CD14-positive monocyte (primary cell): ENCODE data around the gene AKR1D1. TPM values are rescaled to one million over a fixed set of nuclear protein-coding genes. Genes with fewer than 3 reads are reported as not detected.

Source experiments
- DNase-seq, 3 donors: peaks; one replicate each; pipeline ENCODE4 v3.0.0-alpha.2; 2011 to 2022
- H2AFZ ChIP-seq: 2 replicates; pipeline ENCODE4 v1.6.0; 2012; ENCODE audit warnings: mild to moderate bottlenecking, low read depth, low read length, inconsistent platforms; ENCODE audit not compliant: insufficient read depth, poor library complexity, severe bottlenecking
- H3K27ac ChIP-seq, 2 donors: 1 replicate in 1 of 2; 2 replicates in 1 of 2; pipeline ENCODE4 v1.5.1; 2012 to 2013; ENCODE audit warnings: low read length in 2 of 2, control low read depth in 1 of 2, inconsistent platforms in 1 of 2, low read depth in 1 of 2, mild to moderate bottlenecking in 1 of 2
- H3K27me3 ChIP-seq, 2 donors: one replicate each; pipeline versions ENCODE4 v1.6.0 to v1.6.1; 2011 to 2013; ENCODE audit warnings: low read length in 2 of 2; ENCODE audit not compliant: control insufficient read depth in 2 of 2, insufficient read depth in 2 of 2
- H3K36me3 ChIP-seq, 2 donors: replicated peaks in 1 of 2; 1 replicate in 1 of 2; 2 replicates in 1 of 2; pipeline versions ENCODE4 v1.5.1 to v1.6.1; 2012 to 2013; ENCODE audit warnings: low read length in 2 of 2, control low read depth in 1 of 2, inconsistent platforms in 1 of 2, mild to moderate bottlenecking in 1 of 2; ENCODE audit not compliant: insufficient read depth in 2 of 2, control insufficient read depth in 1 of 2
- H3K4me1 ChIP-seq, 2 donors: 1 replicate in 1 of 2; 2 replicates in 1 of 2; pipeline versions ENCODE4 v1.5.1 to v1.6.1; 2012 to 2013; ENCODE audit warnings: low read length in 2 of 2, control low read depth in 1 of 2, inconsistent platforms in 1 of 2, mild to moderate bottlenecking in 1 of 2, moderate library complexity in 1 of 2; ENCODE audit not compliant: insufficient read depth in 2 of 2, control insufficient read depth in 1 of 2
- H3K4me2 ChIP-seq: replicated peaks from 2 replicates; pipeline ENCODE3; 2012; ENCODE audit warnings: low read length, moderate library complexity, mild to moderate bottlenecking; ENCODE audit not compliant: poor library complexity, severe bottlenecking; ENCODE audit errors: extremely low read depth
- H3K4me3 ChIP-seq, 3 experiments: fragments of 200-600 bp in 1 of 3; sonication (generic) in 1 of 3; replicated peaks in 1 of 3; 1 replicate in 2 of 3; 2 replicates in 1 of 3; pipeline ENCODE4 v1.5.1; 2011 to 2013; ENCODE audit warnings: low read length in 3 of 3, mild to moderate bottlenecking in 3 of 3, control low read depth in 2 of 3, low read depth in 2 of 3, inconsistent platforms in 1 of 3, moderate library complexity in 1 of 3
- H3K79me2 ChIP-seq: 2 replicates; pipeline ENCODE4 v1.6.0; 2012; ENCODE audit warnings: mild to moderate bottlenecking, control low read depth, inconsistent platforms, low read length, moderate library complexity; ENCODE audit not compliant: insufficient read depth
- H3K9ac ChIP-seq: 2 replicates; pipeline ENCODE4 v1.6.0; 2017; ENCODE audit warnings: low read length, mild to moderate bottlenecking; ENCODE audit not compliant: insufficient read depth, poor library complexity, severe bottlenecking
- H3K9me3 ChIP-seq, 2 donors: replicated peaks in 1 of 2; 1 replicate in 1 of 2; 2 replicates in 1 of 2; pipeline versions ENCODE4 v1.5.1 to v1.6.1; 2012 to 2013; ENCODE audit warnings: low read length in 2 of 2, control low read depth in 1 of 2; ENCODE audit not compliant: control insufficient read depth in 1 of 2, insufficient read depth in 1 of 2
- H4K20me1 ChIP-seq: 2 replicates; pipeline ENCODE4 v1.6.0; 2012; ENCODE audit warnings: mild to moderate bottlenecking, low read length, control low read depth, moderate library complexity; ENCODE audit not compliant: insufficient read depth
- H3K27ac Mint-ChIP-seq, 7 donors: one replicate each; pipeline ENCODE4 v1.8.0; 2020; ENCODE audit warnings: mild to moderate bottlenecking in 7 of 7, mixed read lengths in 7 of 7, moderate library complexity in 6 of 7, inconsistent platforms in 2 of 7
- H3K27me3 Mint-ChIP-seq, 3 donors: one replicate each; pipeline ENCODE4 v1.8.0; 2021 to 2022; ENCODE audit warnings: low read depth in 3 of 3, mild to moderate bottlenecking in 3 of 3, mixed read lengths in 3 of 3, moderate library complexity in 3 of 3, inconsistent platforms in 1 of 3
- H3K36me3 Mint-ChIP-seq, 2 donors: one replicate each; pipeline ENCODE4 v1.8.0; 2020; ENCODE audit warnings: mixed read lengths in 2 of 2, inconsistent platforms in 1 of 2, mild to moderate bottlenecking in 1 of 2
- H3K4me1 Mint-ChIP-seq: one replicate; pipeline ENCODE4 v1.8.0; 2020; ENCODE audit warnings: mild to moderate bottlenecking, mixed read lengths
- H3K4me3 Mint-ChIP-seq, 2 donors: one replicate each; pipeline ENCODE4 v1.8.0; 2020; ENCODE audit warnings: mild to moderate bottlenecking in 2 of 2, mixed read lengths in 2 of 2, moderate library complexity in 1 of 2
- H3K9me3 Mint-ChIP-seq, 7 donors: one replicate each; pipeline ENCODE4 v1.8.0; 2020 to 2022; ENCODE audit warnings: mixed read lengths in 7 of 7, mild to moderate bottlenecking in 6 of 7, moderate library complexity in 6 of 7, inconsistent platforms in 2 of 7
- CTCF ChIP-seq: fragments of 200-600 bp; IDR thresholded peaks from one replicate; pipeline ENCODE4 v1.8.0; 2022; ENCODE audit warnings: antibody characterized with exemption, mild to moderate bottlenecking
- WGBS: methylation state at CpG from one replicate; pipeline ENCODE4 v1.1.5; 2013; ENCODE audit warnings: missing lambda C conversion rate; ENCODE audit not compliant: insufficient coverage; 5-methylcytosine and 5-hydroxymethylcytosine counted together
- intact Hi-C, 2 donors: fragments of 100-400 bp; cut with micrococcal nuclease; formaldehyde crosslinking; loops; one replicate each; pipeline versions ENCODE4 v1.15.0 to v1.15.1; 2023
- polyA plus RNA-seq, 3 donors: library from polyadenylated mRNA; depleted of rRNA in 1 of 3; unstranded in 2 of 3; stranded (reverse) in 1 of 3; fragments of 300-500 nt in 2 of 3; fragments of >200 nt in 1 of 3; fragmentation: Illumina TruSeq in 2 of 3; gene quantifications; 1 replicate in 2 of 3; 2 replicates in 1 of 3; pipeline ENCODE4 v1.2.3, GENCODE V29; 2012 to 2021

AKR1D1 gene
- polyA plus RNA-seq, 3 donors = not detected

DNA sequence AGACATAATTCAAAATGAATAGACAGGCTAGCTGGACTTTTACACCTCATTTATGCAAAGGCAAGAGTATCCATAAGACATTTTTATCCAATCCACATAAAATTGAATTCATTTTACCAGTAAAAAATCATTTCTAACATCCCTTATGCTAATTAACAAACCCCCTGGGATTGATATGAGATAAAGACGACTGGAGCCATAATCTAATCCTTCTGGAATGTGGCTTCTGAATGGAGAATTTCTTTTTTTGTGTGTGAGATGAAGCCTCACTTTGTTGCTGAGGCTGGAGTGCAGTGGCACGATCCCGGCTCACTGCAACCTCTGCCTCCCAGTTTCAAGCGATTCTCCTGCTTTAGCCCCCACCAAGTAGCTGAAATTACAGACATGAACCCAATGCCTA is 90.4 kb downstream of the AKR1D1 start:
- H3K4me2 ChIP-seq = no peak overlapping the region
- Mint-ChIP-seq H3K4me1 (peaks cover 7% of the 10 kb centered on the region), H3K27ac (no peak overlapping the region), H3K27me3 (peaks cover 0 to 1% (median 0%) of the 10 kb centered on the region in 3 donors), H3K36me3 (peaks cover 0 to 6% of the 10 kb centered on the region in 2 donors), H3K9me3 (peaks cover 11 to 37% (median 26%) of the 10 kb centered on the region in 7 donors), H3K4me3 (no peak overlapping the region)
- no peaks in the 10 kb centered on the region for H3K79me2 ChIP-seq
- H3K27ac ChIP-seq = no peak overlapping the region
- peaks cover 0 to 9% of the 10 kb centered on the region in 2 donors for H3K36me3 ChIP-seq
- TF ChIP-seq CTCF = no peak
- WGBS = no CpG with 5 or more reads among the region's 4 CpGs
- no peak overlapping the region for H3K4me3 ChIP-seq
- no peaks in the 10 kb centered on the region for H4K20me1 ChIP-seq
- peaks cover 20 to 22% of the 10 kb centered on the region in 2 donors for H3K9me3 ChIP-seq
- no peaks in the 10 kb centered on the region for H3K27me3 ChIP-seq
- H2AFZ ChIP-seq = no peak overlapping the region
- no peak overlapping the region for H3K9ac ChIP-seq
- DNase-seq = no peak
- H3K4me1 ChIP-seq = peaks cover 0 to 8% of the 10 kb centered on the region in 2 donors
- intact Hi-C loops = no loop called here

GRCh38 chr7:138167222-138167621 is 91.0 kb downstream of the AKR1D1 start:
- no peak overlapping the region for H3K27ac Mint-ChIP-seq
- no peaks in the 10 kb centered on the region for H3K27me3 ChIP-seq
- H3K9me3 ChIP-seq = peaks cover 20 to 22% of the 10 kb centered on the region in 2 donors
- H3K4me2 ChIP-seq = no peak overlapping the region
- H3K27ac ChIP-seq = no peak overlapping the region
- peaks cover 13 to 37% (median 27%) of the 10 kb centered on the region in 7 donors for H3K9me3 Mint-ChIP-seq
- H3K36me3 ChIP-seq = peaks cover 0 to 9% of the 10 kb centered on the region in 2 donors
- H3K9ac ChIP-seq = no peak overlapping the region
- no peak overlapping the region for H2AFZ ChIP-seq
- intact Hi-C loops = no loop called here
- TF ChIP-seq CTCF = no peak
- H4K20me1 ChIP-seq = no peaks in the 10 kb centered on the region
- H3K4me1 Mint-ChIP-seq = peaks cover 7% of the 10 kb centered on the region
- no peaks in the 10 kb centered on the region for H3K79me2 ChIP-seq
- WGBS = no CpG with 5 or more reads among the region's 3 CpGs
- H3K27me3 Mint-ChIP-seq = peaks cover 0 to 1% (median 0%) of the 10 kb centered on the region in 3 donors
- no peak for DNase-seq
- H3K36me3 Mint-ChIP-seq = peaks cover 0 to 6% of the 10 kb centered on the region in 2 donors
- H3K4me3 Mint-ChIP-seq = no peak overlapping the region
- no peak overlapping the region for H3K4me3 ChIP-seq
- H3K4me1 ChIP-seq = peaks cover 0 to 8% of the 10 kb centered on the region in 2 donors
